Activated T-cell treated with anti-CD3 and anti-CD28 coated beads, Interleukin-2, amount 50 U/mL, for 4 hours (primary cell): ENCODE results near the gene WDR70. TPM values are rescaled to one million over a fixed set of nuclear protein-coding genes. Genes with fewer than 3 reads are reported as not detected.
"Not testable (repeated sequence)": the region's sequence is repeated elsewhere in the genome, so short reads cannot be mapped to it uniquely, and the experiment has no call there.

Source experiments
- ATAC-seq, 2 donors: fragments of 200-7000 bp; cut with Tn5 transposase; one replicate each; pipeline ENCODE4 v1.10.0; 2021
- DNase-seq: peaks from one replicate; pipeline ENCODE4 v3.0.0-alpha.2; 2020
- H3K27me3 Mint-ChIP-seq: one replicate; pipeline ENCODE4 v1.8.0; 2021; ENCODE audit warnings: low read depth, mixed read lengths
- H3K36me3 Mint-ChIP-seq: one replicate; pipeline ENCODE4 v1.8.0; 2022; ENCODE audit warnings: mixed read lengths; ENCODE audit not compliant: insufficient read depth
- H3K4me1 Mint-ChIP-seq: one replicate; pipeline ENCODE4 v1.8.0; 2021; ENCODE audit warnings: low read depth, mixed read lengths
- H3K4me3 Mint-ChIP-seq: one replicate; pipeline ENCODE4 v1.8.0; 2021; ENCODE audit warnings: mild to moderate bottlenecking, moderate library complexity, mixed read lengths
- H3K9me3 Mint-ChIP-seq: one replicate; pipeline ENCODE4 v1.8.0; 2021; ENCODE audit warnings: mixed read lengths
- total RNA-seq, 3 donors: library from RNA; stranded (reverse); gene quantifications; one replicate each; pipeline ENCODE4 v1.2.1, GENCODE V29; 2021

The WDR70 gene
- total RNA-seq, 3 donors from 2014 or later: 28.4 to 34.8 (median 33.6) TPM

DNA sequence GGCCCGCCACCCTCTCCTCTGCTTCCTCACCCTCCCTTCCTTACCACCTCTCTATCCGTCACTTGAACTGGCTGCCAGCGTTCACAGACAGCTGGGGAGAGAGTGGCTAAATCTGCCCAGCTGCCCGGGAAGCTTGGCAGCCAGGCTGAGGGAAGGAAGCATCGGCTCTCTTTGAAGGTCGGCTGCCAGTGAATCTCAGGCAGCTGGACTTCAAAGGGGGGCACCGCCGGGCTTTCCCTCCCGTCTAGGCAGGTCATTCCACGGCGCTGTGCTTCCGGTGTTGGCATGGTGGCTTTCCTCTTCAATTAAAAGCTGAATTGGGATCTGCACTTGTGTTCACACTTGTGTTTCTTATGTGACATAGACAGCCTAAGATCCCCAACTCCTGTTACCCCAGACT, 286.8 kb downstream of the WDR70 start:
- Mint-ChIP-seq H3K9me3 (peaks cover 3% of the 10 kb centered on the region), H3K4me3 (no peak overlapping the region), H3K27me3 (no peaks in the 10 kb centered on the region), H3K36me3 (peaks cover 22% of the 10 kb centered on the region), H3K4me1 (peaks cover 7% of the 10 kb centered on the region)
- DNase-seq (no peak), ATAC-seq (no peak)

DNA sequence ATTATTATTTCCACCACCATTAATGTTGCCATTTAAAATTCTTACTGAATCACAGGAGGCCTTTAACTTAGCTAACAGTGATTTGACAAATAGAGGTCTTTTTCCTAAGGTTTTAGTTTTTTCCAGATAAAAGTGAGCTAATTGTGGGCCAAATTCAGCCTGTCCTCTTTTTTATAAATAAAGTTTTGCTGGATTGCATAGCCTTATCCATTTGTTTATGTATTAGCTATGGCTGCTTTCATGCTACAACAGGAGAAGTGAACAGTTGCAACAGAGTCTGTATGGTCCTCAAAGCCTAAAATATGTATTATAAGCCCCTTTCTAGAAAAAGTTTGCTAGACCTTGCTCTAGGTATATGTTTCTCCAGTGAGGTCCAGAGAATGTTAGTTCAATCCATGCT, 288.3 kb downstream of the WDR70 start:
- no peak for DNase-seq
- Mint-ChIP-seq H3K9me3 (peaks cover 3% of the 10 kb centered on the region), H3K36me3 (peaks cover 22% of the 10 kb centered on the region), H3K4me1 (peaks cover 21% of the 10 kb centered on the region), H3K4me3 (no peak overlapping the region), H3K27me3 (no peaks in the 10 kb centered on the region)
- ATAC-seq: no peak

DNA sequence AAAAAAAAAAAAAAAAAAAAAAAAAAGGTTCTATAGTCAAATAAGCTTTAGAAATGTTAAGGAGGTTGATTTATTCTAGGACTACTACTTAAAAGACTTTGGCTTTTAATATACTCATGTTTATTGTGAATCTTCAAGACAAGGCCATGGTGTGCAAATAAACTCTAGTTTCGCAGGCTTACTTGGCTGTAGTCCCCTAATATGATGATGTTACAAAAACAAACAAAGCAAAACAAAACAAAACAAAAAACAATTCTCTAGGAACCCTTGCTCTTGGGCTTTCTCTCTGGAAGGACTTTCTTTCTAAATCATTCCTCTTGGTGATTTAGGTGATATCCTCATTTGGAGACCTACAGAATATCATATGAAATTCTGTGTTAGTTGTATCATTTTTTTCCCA, 288.7 kb downstream of the WDR70 start:
- DNase-seq: no peak
- peaks cover 24% of the 10 kb centered on the region for H3K4me1 Mint-ChIP-seq

DNA sequence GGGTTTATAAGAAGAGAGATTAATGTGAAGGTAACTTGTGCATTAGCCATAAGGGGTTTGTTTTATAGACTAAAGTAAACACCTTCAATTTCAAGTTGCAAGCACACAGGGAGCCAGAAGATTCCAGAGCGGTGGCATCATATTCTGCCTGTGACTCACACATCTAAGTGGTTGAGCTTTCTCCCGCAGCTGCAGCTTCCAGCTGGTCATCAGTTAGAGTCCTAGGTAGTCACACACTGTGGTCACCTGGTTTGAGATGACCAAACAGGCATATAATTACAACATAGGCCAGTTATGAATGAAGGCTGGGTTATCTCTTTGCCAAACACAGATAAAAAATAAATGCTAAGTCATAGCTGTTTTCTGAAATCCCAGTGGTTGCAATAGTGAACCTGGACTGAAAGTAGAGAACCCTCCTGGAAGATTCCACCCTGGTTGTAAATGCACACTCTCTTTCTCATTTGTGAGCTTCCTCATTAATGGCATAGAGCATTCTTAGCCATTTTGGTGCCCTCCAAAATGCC, 289.5 kb downstream of the WDR70 start:
- DNase-seq (no peak), ATAC-seq (no peak)
- H3K36me3 Mint-ChIP-seq: peaks cover 22% of the 10 kb centered on the region
- H3K9me3 Mint-ChIP-seq: peaks cover 3% of the 10 kb centered on the region
- no peaks in the 10 kb centered on the region for H3K27me3 Mint-ChIP-seq
- H3K4me3 Mint-ChIP-seq: no peak overlapping the region
- H3K4me1 Mint-ChIP-seq: peaks cover 26% of the 10 kb centered on the region

More for the DNA sequence above, 288.7 kb downstream of the WDR70 start:
- Mint-ChIP-seq H3K27me3 (no peaks in the 10 kb centered on the region), H3K36me3 (peaks cover 22% of the 10 kb centered on the region), H3K4me3 (no peak overlapping the region), H3K9me3 (peaks cover 3% of the 10 kb centered on the region)
- no peak for ATAC-seq

DNA sequence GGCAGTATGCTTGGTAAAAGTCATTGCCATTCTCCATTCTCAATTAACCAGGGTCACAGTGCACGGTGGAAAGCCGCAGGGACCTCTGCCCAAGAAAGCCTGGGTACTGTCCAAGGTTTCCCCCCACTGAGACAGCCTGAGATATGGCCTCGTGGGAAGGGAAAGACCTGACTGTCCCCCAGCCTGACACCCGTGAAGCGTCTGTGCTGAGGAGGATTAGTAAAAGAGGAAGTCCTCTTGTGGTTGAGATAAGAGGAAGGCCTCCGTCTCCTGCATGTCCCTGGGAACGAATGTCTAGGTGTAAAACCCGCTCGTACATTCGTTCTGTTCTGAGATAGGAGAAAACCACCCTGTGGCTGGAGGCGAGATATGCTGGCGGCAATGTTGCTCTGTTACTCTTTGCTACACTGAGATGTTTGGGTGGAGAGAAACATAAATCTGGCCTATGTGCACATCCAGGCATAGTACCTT, 293.0 kb downstream of the WDR70 start:
- peaks cover 14% of the 10 kb centered on the region for H3K36me3 Mint-ChIP-seq
- ATAC-seq, H3K4me3 Mint-ChIP-seq, H3K27me3 Mint-ChIP-seq, H3K9me3 Mint-ChIP-seq, DNase-seq: not testable (repeated sequence)
- H3K4me1 Mint-ChIP-seq: peaks cover 21% of the 10 kb centered on the region

DNA sequence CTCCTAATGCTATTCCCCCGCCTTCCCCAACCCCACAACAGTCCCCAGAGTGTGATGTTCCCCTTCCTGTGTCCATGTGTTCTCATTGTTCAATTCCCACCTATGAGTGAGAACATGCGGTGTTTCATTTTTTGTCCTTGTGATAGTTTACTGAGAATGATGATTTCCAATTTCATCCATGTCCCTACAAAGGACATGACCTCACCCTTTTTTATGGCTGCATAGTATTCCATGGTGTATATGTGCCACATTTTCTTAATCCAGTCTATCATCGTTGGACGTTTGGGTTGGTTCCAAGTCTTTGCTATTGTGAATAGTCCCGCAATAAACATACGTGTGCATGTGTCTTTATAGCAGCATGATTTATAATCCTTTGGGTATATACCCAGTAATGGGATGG, 295.2 kb downstream of the WDR70 start:
- H3K4me3 Mint-ChIP-seq, H3K9me3 Mint-ChIP-seq, H3K27me3 Mint-ChIP-seq, ATAC-seq, DNase-seq: not testable (repeated sequence)
- Mint-ChIP-seq H3K36me3 (peaks cover 17% of the 10 kb centered on the region), H3K4me1 (peaks cover 21% of the 10 kb centered on the region)

DNA sequence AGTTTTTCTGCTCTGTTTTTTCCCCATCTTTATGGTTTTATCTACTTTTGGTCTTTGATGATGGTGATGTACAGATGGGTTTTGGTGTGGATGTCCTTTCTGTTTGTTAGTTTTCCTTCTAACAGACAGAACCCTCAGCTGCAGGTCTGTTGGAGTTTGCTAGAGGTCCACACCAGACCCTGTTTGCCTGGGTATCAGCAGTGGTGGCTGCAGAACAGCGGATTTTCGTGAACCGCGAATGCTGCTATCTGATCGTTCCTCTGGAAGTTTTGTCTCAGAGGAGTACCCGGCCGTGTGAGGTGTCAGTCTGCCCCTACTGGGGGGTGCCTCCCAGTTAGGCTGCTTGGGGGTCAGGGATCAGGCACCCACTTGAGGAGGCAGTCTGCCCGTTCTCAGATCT, 300.2 kb downstream of the WDR70 start:
- ATAC-seq, H3K4me1 Mint-ChIP-seq, H3K27me3 Mint-ChIP-seq, H3K4me3 Mint-ChIP-seq, DNase-seq: not testable (repeated sequence)
- peaks cover 32% of the 10 kb centered on the region for H3K36me3 Mint-ChIP-seq
- peaks cover 26% of the 10 kb centered on the region for H3K9me3 Mint-ChIP-seq

DNA sequence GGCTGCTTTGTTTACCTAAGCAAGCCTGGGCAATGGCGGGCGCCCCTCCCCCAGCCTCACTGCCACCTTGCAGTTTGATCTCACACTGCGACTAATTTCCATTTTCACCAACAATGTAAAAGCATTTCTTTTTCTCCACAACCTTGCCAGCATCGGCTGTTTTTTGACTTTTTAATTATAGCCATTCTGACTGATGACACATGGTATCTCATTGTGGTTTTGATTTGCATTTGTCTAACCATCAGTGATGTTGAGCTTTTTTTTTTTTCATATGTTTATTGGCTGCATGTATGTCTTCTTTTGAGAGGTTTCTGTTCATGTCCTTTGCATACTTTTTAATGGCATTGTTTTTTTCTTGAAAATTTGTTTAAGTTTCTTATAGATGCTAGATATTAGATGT, 300.8 kb downstream of the WDR70 start:
- peaks cover 34% of the 10 kb centered on the region for H3K36me3 Mint-ChIP-seq
- not testable (repeated sequence) for DNase-seq

DNA sequence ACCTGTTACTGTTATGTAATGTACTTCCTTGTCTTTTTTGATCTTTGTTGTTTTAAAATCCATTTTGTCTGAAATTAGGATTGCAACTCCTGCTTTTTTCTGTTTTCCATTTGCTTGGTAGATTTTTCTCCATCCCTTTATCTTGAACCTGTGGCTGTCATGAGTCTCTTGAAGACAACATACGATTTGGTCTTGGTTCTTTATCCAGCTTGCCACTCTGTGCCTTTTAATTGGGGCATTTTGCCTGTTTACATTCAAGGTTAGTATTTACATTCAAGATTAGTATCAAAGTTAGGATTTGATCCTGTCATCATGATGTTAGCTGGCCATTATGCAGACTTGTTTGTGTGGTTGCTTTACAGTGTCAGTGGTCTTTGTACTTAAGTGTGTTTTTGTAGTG, 304.0 kb downstream of the WDR70 start:
- DNase-seq (no peak), ATAC-seq (no peak)
- Mint-ChIP-seq H3K9me3 (peaks cover 20% of the 10 kb centered on the region), H3K4me3 (no peak overlapping the region), H3K4me1 (peaks cover 3% of the 10 kb centered on the region), H3K36me3 (peaks cover 39% of the 10 kb centered on the region), H3K27me3 (no peaks in the 10 kb centered on the region)

More for the DNA sequence above, 300.8 kb downstream of the WDR70 start:
- H3K4me1 Mint-ChIP-seq, ATAC-seq, H3K4me3 Mint-ChIP-seq, H3K27me3 Mint-ChIP-seq: not testable (repeated sequence)
- H3K9me3 Mint-ChIP-seq: peaks cover 26% of the 10 kb centered on the region

DNA sequence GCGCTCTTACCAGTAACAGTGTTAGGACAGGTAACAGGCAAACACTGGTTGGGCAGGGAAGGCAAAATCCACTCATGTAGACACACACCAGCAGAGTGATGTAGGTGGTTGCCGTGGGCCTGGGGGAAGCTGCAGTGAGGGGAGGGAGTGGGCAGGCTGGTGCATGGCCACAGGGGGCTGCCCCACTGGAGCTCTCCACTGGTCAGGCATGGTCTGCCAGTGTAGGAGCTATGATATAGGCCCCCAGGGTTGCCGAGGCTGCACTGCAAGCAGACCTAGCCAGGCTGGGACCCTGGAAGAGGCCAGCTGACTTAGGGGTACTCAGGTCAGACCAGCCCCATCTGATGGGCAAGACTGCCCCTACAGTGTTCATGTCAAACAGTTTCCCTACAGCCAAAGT, 306.1 kb downstream of the WDR70 start:
- H3K9me3 Mint-ChIP-seq: peaks cover 23% of the 10 kb centered on the region
- no peaks in the 10 kb centered on the region for H3K4me1 Mint-ChIP-seq
- no peaks in the 10 kb centered on the region for H3K27me3 Mint-ChIP-seq
- no peak for DNase-seq
- no peak overlapping the region for H3K4me3 Mint-ChIP-seq
- H3K36me3 Mint-ChIP-seq: peaks cover 42% of the 10 kb centered on the region
- no peak for ATAC-seq

DNA sequence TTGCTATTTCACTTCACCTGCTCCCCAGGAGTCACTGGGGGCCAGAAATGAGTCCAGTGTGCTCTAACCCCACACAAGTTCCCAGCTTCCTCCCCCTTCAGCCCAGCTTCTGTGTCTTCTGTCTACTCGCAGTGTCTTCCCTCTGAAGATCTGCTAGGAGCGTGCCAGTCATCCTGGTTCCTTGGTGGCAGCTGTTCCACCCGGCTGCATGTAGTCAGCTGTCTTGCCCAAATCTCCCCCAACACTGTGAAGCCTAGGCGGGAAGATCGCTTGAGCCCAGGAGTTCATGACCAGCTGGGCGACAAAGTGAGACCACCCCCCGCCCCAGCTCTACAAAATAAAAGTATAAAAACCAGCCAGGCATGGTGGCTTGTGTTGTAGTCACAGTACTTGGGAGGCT, 306.7 kb downstream of the WDR70 start:
- Mint-ChIP-seq H3K27me3 (no peaks in the 10 kb centered on the region), H3K36me3 (peaks cover 40% of the 10 kb centered on the region), H3K4me3 (no peak overlapping the region), H3K9me3 (peaks cover 26% of the 10 kb centered on the region), H3K4me1 (no peaks in the 10 kb centered on the region)
- no peak for DNase-seq
- ATAC-seq: no peak

DNA sequence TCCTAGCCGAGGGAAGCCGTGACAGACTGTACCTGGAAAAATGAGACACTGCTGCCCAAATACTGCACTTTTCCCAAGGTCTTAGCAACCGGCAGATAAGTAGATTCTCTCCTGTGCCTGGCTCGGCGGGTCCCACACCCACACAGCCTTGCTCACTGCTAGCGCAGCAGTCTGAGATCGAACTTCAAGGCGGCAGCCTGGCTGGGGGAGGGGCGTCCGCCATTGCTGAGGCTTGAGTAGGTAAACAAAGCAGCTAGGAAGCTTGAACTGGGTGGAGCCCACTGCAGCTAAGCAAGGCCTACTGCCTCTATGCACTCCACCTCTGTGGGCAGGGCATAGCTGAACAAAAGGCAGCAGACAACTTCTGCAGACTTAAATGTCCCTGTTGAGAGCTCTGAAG, 309.8 kb downstream of the WDR70 start:
- not testable (repeated sequence) for H3K4me1 Mint-ChIP-seq, ATAC-seq, H3K4me3 Mint-ChIP-seq, DNase-seq, H3K27me3 Mint-ChIP-seq
- Mint-ChIP-seq H3K36me3 (peaks cover 30% of the 10 kb centered on the region), H3K9me3 (peaks cover 25% of the 10 kb centered on the region)

DNA sequence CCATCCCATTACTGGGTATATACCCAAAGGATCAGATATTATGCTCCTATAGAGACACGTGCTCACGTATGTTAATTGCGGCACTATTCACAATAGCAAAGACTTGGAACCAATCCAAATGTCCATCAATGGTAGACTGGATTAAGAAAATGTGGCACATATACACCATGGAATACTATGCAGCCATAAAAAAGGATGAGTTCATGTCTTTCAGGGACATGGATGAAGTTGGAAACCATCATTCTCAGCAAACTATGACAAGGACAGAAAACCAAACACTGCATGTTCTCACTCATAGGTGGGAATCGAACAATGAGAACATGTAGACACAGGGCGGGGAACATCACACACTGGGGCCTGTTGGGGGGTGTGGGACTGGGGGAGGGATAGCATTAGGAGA, 315.2 kb downstream of the WDR70 start:
- DNase-seq, H3K27me3 Mint-ChIP-seq, H3K4me1 Mint-ChIP-seq, ATAC-seq, H3K4me3 Mint-ChIP-seq: not testable (repeated sequence)
- Mint-ChIP-seq H3K36me3 (peaks cover 32% of the 10 kb centered on the region), H3K9me3 (peaks cover 31% of the 10 kb centered on the region)

DNA sequence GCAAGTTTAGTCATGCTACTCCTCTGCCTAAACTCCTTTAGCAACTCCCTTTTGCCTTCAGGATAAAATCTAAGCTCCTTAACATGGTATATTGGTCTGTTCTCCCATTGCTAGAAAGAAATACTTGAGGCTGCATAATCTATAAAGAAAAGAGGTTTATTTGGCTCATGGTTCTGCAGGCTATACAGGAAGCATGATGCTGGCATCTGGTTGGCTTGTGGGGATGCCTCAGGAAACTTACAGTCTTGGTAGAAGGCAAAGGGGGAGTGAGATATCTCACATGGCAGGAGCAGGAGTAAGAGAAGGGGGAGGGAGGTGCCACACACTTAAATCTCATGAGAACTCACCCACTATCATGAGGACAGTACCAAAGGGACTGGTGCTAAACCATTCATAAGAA, 315.7 kb downstream of the WDR70 start:
- no peak overlapping the region for H3K4me3 Mint-ChIP-seq
- H3K36me3 Mint-ChIP-seq: peaks cover 29% of the 10 kb centered on the region
- ATAC-seq (no peak), DNase-seq (no peak)
- no peaks in the 10 kb centered on the region for H3K4me1 Mint-ChIP-seq
- H3K9me3 Mint-ChIP-seq: peaks cover 28% of the 10 kb centered on the region
- no peaks in the 10 kb centered on the region for H3K27me3 Mint-ChIP-seq

DNA sequence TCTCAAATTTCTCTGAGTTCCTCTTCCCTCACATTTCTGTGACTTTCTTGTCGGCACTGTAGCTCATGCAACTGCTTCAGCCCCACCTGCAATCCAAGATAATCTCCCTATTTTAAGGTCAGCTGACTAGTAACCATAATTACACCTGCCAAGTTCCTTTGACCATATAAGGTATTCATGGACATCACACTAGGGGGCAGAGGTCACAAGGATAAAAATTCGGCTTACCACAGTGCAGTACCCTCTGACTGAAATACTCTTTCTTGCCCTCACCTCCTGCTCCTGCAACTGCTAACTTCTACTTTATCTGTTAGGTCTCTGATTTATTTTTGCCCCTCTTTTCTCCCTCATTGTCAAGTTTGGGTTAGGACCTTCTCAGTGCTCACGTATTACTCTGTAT, 316.5 kb downstream of the WDR70 start:
- H3K9me3 Mint-ChIP-seq: peaks cover 23% of the 10 kb centered on the region
- no peak overlapping the region for H3K4me3 Mint-ChIP-seq
- no peak for DNase-seq
- no peak for ATAC-seq
- no peaks in the 10 kb centered on the region for H3K4me1 Mint-ChIP-seq
- H3K27me3 Mint-ChIP-seq: no peaks in the 10 kb centered on the region
- peaks cover 27% of the 10 kb centered on the region for H3K36me3 Mint-ChIP-seq
